ENCODE measurements around the gene AAK1.
"Not testable (repeated sequence)": the region's sequence is repeated elsewhere in the genome, so short reads cannot be mapped to it uniquely, and the experiment has no call there.

AAK1 gene

GRCh38 chr2:69625078-69625795 is 18.3 kb downstream of the AAK1 start:
- no peak overlapping the region for H3K4me3 ChIP-seq (ENCODE audit: insufficient read length, low read depth)
- no peaks in the 10 kb centered on the region for H3K27me3 ChIP-seq (ENCODE audit: insufficient read depth, insufficient read length)
- H3K9me3 ChIP-seq (ENCODE audit: insufficient read depth, low read length): peaks cover 5% of the 10 kb centered on the region; the same call in 1 of the 2 replicates
- H3K36me3 ChIP-seq (ENCODE audit: insufficient read depth, insufficient read length, low read length): no peaks in the 10 kb centered on the region
- TF ChIP-seq YY1 (IDR thresholded peaks at IDR 0.05; ENCODE audit: insufficient read depth, insufficient read length) (no peak), ZNF274 (IDR thresholded peaks at IDR 0.05; ENCODE audit: low read depth, low read length) (no peak), SUZ12 (IDR thresholded peaks at IDR 0.05; ENCODE audit: extremely low read depth, insufficient read depth, insufficient read length) (no peak)
- no peak overlapping the region for H3K9ac ChIP-seq (ENCODE audit: insufficient read length, low read depth)
- no peak for DNase-seq (ENCODE audit: low read depth, low spot score)
- no peaks in the 10 kb centered on the region for H3K4me1 ChIP-seq (ENCODE audit: insufficient read depth, insufficient read length)

GRCh38 chr2:69624611-69625010 is 18.9 kb downstream of the AAK1 start:
- Histone ChIP-seq H3K4me1 (ENCODE audit: insufficient read depth, insufficient read length) (no peaks in the 10 kb centered on the region), H3K9me3 (ENCODE audit: insufficient read depth, low read length) (peaks cover 5% of the 10 kb centered on the region; the same call in 1 of the 2 replicates), H3K4me3 (ENCODE audit: insufficient read length, low read depth) (no peak overlapping the region), H3K27me3 (ENCODE audit: insufficient read depth, insufficient read length) (no peaks in the 10 kb centered on the region), H3K36me3 (ENCODE audit: insufficient read depth, insufficient read length, low read length) (no peaks in the 10 kb centered on the region), H3K9ac (ENCODE audit: insufficient read length, low read depth) (no peak overlapping the region)
- TF ChIP-seq ZNF274 (IDR thresholded peaks at IDR 0.05; ENCODE audit: low read depth, low read length) (no peak), YY1 (IDR thresholded peaks at IDR 0.05; ENCODE audit: insufficient read depth, insufficient read length) (no peak), SUZ12 (IDR thresholded peaks at IDR 0.05; ENCODE audit: extremely low read depth, insufficient read depth, insufficient read length) (no peak)
- DNase-seq (ENCODE audit: low read depth, low spot score): no peak

DNA sequence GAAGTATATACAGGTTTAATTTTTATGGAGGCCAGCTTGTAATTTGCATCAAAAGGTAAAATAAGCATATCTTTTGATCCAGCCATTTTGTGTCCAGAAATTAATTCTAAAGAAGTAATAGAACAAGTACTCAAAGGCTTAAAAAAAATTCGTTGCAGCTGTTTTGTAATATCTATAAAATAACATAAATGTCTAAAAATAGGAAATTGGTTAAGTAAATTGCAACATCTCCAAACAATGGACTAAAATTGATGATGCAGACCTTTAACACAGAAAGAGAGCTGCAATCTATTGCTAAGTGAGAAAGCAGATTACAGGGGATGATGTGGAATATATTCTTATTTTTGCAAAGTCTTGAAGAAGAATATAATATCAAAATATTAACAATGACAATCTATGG is 19.4 kb downstream of the AAK1 start:
- no peak for TF ChIP-seq YY1 (IDR thresholded peaks at IDR 0.05; ENCODE audit: insufficient read depth, insufficient read length)
- TF ChIP-seq ZNF274 (IDR thresholded peaks at IDR 0.05; ENCODE audit: low read depth, low read length): no peak
- no peak for TF ChIP-seq SUZ12 (IDR thresholded peaks at IDR 0.05; ENCODE audit: extremely low read depth, insufficient read depth, insufficient read length)

GRCh38 chr2:69623236-69623635 is 20.3 kb downstream of the AAK1 start:
- peaks cover 5% of the 10 kb centered on the region; the same call in 1 of the 2 replicates for H3K9me3 ChIP-seq (ENCODE audit: insufficient read depth, low read length)
- no peak overlapping the region for H3K9ac ChIP-seq (ENCODE audit: insufficient read length, low read depth)
- no peak for TF ChIP-seq SUZ12 (IDR thresholded peaks at IDR 0.05; ENCODE audit: extremely low read depth, insufficient read depth, insufficient read length)
- TF ChIP-seq YY1 (IDR thresholded peaks at IDR 0.05; ENCODE audit: insufficient read depth, insufficient read length): no peak
- no peak for TF ChIP-seq ZNF274 (IDR thresholded peaks at IDR 0.05; ENCODE audit: low read depth, low read length)
- no peaks in the 10 kb centered on the region for H3K4me1 ChIP-seq (ENCODE audit: insufficient read depth, insufficient read length)
- H3K4me3 ChIP-seq (ENCODE audit: insufficient read length, low read depth): no peak overlapping the region
- DNase-seq (ENCODE audit: low read depth, low spot score): no peak
- H3K36me3 ChIP-seq (ENCODE audit: insufficient read depth, insufficient read length, low read length): no peaks in the 10 kb centered on the region
- no peaks in the 10 kb centered on the region for H3K27me3 ChIP-seq (ENCODE audit: insufficient read depth, insufficient read length)

More for the DNA sequence above, 19.4 kb downstream of the AAK1 start:
- H3K27me3 ChIP-seq (ENCODE audit: insufficient read depth, insufficient read length): no peaks in the 10 kb centered on the region
- peaks cover 5% of the 10 kb centered on the region; the same call in 1 of the 2 replicates for H3K9me3 ChIP-seq (ENCODE audit: insufficient read depth, low read length)
- DNase-seq (ENCODE audit: low read depth, low spot score): no peak
- no peak overlapping the region for H3K9ac ChIP-seq (ENCODE audit: insufficient read length, low read depth)
- H3K36me3 ChIP-seq (ENCODE audit: insufficient read depth, insufficient read length, low read length): no peaks in the 10 kb centered on the region
- no peaks in the 10 kb centered on the region for H3K4me1 ChIP-seq (ENCODE audit: insufficient read depth, insufficient read length)
- no peak overlapping the region for H3K4me3 ChIP-seq (ENCODE audit: insufficient read length, low read depth)

DNA sequence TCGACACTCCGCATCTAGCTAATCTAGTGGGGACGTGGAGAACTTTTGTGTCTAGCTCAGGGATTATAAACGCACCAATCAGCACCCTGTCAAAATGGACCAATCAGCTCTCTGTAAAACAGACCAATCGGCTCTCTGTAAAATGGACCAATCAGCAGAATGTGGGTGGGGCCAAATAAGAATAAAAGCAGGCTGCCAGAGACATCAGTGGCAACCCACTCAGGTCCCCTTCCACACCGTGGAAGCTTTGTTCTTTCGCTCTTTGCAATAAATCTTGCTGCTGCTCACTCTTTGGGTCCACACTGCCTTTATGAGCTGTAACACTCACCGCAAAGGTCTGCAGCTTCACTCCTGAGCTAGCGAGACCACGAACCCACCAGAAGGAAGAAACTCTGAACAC is 20.7 kb downstream of the AAK1 start:
- not testable (repeated sequence) for H3K4me1 ChIP-seq (ENCODE audit: insufficient read depth, insufficient read length); DNase-seq (ENCODE audit: low read depth, low spot score); H3K9ac ChIP-seq (ENCODE audit: insufficient read length, low read depth)

GRCh38 chr2:69622017-69622540 is 21.5 kb downstream of the AAK1 start:
- H3K4me3 ChIP-seq (ENCODE audit: insufficient read length, low read depth); H3K36me3 ChIP-seq (ENCODE audit: insufficient read depth, insufficient read length, low read length); H3K9me3 ChIP-seq (ENCODE audit: insufficient read depth, low read length); H3K27me3 ChIP-seq (ENCODE audit: insufficient read depth, insufficient read length); H3K9ac ChIP-seq (ENCODE audit: insufficient read length, low read depth); DNase-seq (ENCODE audit: low read depth, low spot score); H3K4me1 ChIP-seq (ENCODE audit: insufficient read depth, insufficient read length): not testable (repeated sequence)

More for the DNA sequence above, 20.7 kb downstream of the AAK1 start:
- H3K9me3 ChIP-seq (ENCODE audit: insufficient read depth, low read length); H3K36me3 ChIP-seq (ENCODE audit: insufficient read depth, insufficient read length, low read length); H3K4me3 ChIP-seq (ENCODE audit: insufficient read length, low read depth); H3K27me3 ChIP-seq (ENCODE audit: insufficient read depth, insufficient read length): not testable (repeated sequence)

DNA sequence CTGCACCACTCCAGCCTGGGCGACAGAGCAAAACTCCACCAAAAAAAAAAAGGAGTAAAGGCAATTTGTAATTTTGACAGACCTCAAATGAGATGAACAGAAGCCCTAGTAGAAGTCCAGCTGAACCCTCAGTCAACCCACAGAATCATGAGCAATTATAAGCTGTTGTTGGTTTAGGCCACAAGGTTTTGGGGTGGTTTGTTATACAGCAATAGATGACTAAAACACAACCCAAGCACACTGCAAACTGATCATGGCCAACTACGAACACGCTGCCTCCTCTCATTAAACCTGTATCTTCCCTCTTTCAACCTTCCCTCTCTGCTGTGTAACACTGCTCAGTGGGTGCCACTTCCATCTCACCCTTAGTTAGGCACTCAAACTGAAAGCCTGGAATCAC is 22.1 kb downstream of the AAK1 start:
- Histone ChIP-seq H3K9ac (ENCODE audit: insufficient read length, low read depth) (no peak overlapping the region), H3K9me3 (ENCODE audit: insufficient read depth, low read length) (peaks cover 5% of the 10 kb centered on the region; the same call in 1 of the 2 replicates), H3K27me3 (ENCODE audit: insufficient read depth, insufficient read length) (no peaks in the 10 kb centered on the region), H3K4me3 (ENCODE audit: insufficient read length, low read depth) (no peak overlapping the region), H3K4me1 (ENCODE audit: insufficient read depth, insufficient read length) (no peaks in the 10 kb centered on the region), H3K36me3 (ENCODE audit: insufficient read depth, insufficient read length, low read length) (no peaks in the 10 kb centered on the region)
- no peak for DNase-seq (ENCODE audit: low read depth, low spot score)
- TF ChIP-seq SUZ12 (IDR thresholded peaks at IDR 0.05; ENCODE audit: extremely low read depth, insufficient read depth, insufficient read length) (no peak), YY1 (IDR thresholded peaks at IDR 0.05; ENCODE audit: insufficient read depth, insufficient read length) (no peak), ZNF274 (IDR thresholded peaks at IDR 0.05; ENCODE audit: low read depth, low read length) (no peak)

Measured in NT2/D1 (cell line).